Measurements from ENCODE around the gene GRIN2A.

The GRIN2A gene

DNA sequence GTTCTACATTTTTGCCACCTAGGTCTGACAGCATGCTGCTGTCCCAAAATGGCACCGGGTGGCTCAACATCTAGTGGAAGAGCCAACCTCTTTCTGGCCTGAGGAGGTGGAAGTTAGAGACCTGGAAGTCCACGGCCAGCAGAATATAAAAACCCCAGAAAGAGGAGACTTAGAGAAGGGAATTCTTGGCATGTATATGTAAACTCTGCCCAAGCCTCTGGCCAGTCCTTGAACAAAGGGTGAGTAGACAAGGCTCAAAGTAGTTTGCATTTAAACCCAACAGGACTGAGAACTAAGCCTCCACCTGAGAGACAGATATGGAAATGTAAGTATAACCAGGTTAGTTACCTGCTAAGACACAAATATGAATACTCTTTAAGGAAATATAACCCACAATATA is 210.3 kb downstream of the GRIN2A start:
- no peak for TF ChIP-seq POLR2A (IDR thresholded peaks at IDR 0.05; ENCODE audit: low read depth, low read length)
- no peak for TF ChIP-seq TAF1 (IDR thresholded peaks at IDR 0.05; ENCODE audit: borderline replicate concordance, low read depth, low read length)
- no peak for TF ChIP-seq POLR2AphosphoS5 (IDR thresholded peaks at IDR 0.05; ENCODE audit: low read depth, low read length)
- no peak for FAIRE-seq
- no peak for DNase-seq (ENCODE audit: insufficient read length)

- TF ChIP-seq POLR2AphosphoS5 (IDR thresholded peaks at IDR 0.05; ENCODE audit: low read depth, low read length), result no peak
- TF ChIP-seq TAF1 (IDR thresholded peaks at IDR 0.05; ENCODE audit: borderline replicate concordance, low read depth, low read length), result no peak
- no peak for TF ChIP-seq POLR2A (IDR thresholded peaks at IDR 0.05; ENCODE audit: low read depth, low read length)
- no peak for DNase-seq (ENCODE audit: insufficient read length)
- no peak for FAIRE-seq
Observed at GRCh38 chr16:9970796-9971195, 211.4 kb downstream of the GRIN2A start.

- FAIRE-seq, result no peak
- TF ChIP-seq POLR2AphosphoS5 (IDR thresholded peaks at IDR 0.05; ENCODE audit: low read depth, low read length) (no peak), TAF1 (IDR thresholded peaks at IDR 0.05; ENCODE audit: borderline replicate concordance, low read depth, low read length) (no peak), POLR2A (IDR thresholded peaks at IDR 0.05; ENCODE audit: low read depth, low read length) (no peak)
Observed at GRCh38 chr16:9970244-9970643, 212.0 kb downstream of the GRIN2A start.

GRCh38 chr16:9969580-9969979 is 212.6 kb downstream of the GRIN2A start:
- no peak for DNase-seq (ENCODE audit: insufficient read length)
- FAIRE-seq, result no peak
- no peak for TF ChIP-seq TAF1 (IDR thresholded peaks at IDR 0.05; ENCODE audit: borderline replicate concordance, low read depth, low read length)
- no peak for TF ChIP-seq POLR2A (IDR thresholded peaks at IDR 0.05; ENCODE audit: low read depth, low read length)
- TF ChIP-seq POLR2AphosphoS5 (IDR thresholded peaks at IDR 0.05; ENCODE audit: low read depth, low read length), result no peak

More at GRCh38 chr16:9970244-9970643, 212.0 kb downstream of the GRIN2A start:
- no peak for DNase-seq (ENCODE audit: insufficient read length)

- TF ChIP-seq POLR2A (IDR thresholded peaks at IDR 0.05; ENCODE audit: low read depth, low read length) (no peak), POLR2AphosphoS5 (IDR thresholded peaks at IDR 0.05; ENCODE audit: low read depth, low read length) (no peak), TAF1 (IDR thresholded peaks at IDR 0.05; ENCODE audit: borderline replicate concordance, low read depth, low read length) (no peak)
- DNase-seq (ENCODE audit: insufficient read length) (no peak), FAIRE-seq (peak; percentile 57)
Observed at GRCh38 chr16:9966569-9967157, 215.6 kb downstream of the GRIN2A start.

DNA sequence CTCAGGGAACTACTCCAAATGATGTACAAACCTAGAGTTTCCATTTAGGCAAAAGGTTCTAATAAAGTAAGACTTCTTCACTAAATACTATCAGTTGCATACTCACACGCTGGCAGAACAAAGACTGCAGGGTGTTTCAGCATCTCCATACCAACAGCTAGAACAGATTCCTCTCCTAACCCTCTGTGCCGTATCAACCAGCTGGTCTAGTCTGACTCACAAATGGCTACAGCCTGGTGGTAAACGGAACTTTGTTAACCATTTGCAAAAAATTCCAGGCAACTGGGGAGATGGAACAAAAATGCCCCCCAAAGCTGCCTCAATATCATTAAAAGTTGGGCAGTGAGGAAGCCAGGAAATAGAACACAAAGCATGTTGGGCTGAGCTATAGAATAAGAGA is 217.1 kb downstream of the GRIN2A start:
- FAIRE-seq (no peak), DNase-seq (ENCODE audit: insufficient read length) (no peak)
- no peak for TF ChIP-seq TAF1 (IDR thresholded peaks at IDR 0.05; ENCODE audit: borderline replicate concordance, low read depth, low read length)
- TF ChIP-seq POLR2A (IDR thresholded peaks at IDR 0.05; ENCODE audit: low read depth, low read length), result no peak
- TF ChIP-seq POLR2AphosphoS5 (IDR thresholded peaks at IDR 0.05; ENCODE audit: low read depth, low read length), result no peak

- TF ChIP-seq TAF1 (IDR thresholded peaks at IDR 0.05; ENCODE audit: borderline replicate concordance, low read depth, low read length) (no peak), POLR2AphosphoS5 (IDR thresholded peaks at IDR 0.05; ENCODE audit: low read depth, low read length) (no peak), POLR2A (IDR thresholded peaks at IDR 0.05; ENCODE audit: low read depth, low read length) (no peak)
- no peak for FAIRE-seq
- DNase-seq (ENCODE audit: insufficient read length), result no peak
Observed at GRCh38 chr16:9964426-9964825, 217.8 kb downstream of the GRIN2A start.

DNA sequence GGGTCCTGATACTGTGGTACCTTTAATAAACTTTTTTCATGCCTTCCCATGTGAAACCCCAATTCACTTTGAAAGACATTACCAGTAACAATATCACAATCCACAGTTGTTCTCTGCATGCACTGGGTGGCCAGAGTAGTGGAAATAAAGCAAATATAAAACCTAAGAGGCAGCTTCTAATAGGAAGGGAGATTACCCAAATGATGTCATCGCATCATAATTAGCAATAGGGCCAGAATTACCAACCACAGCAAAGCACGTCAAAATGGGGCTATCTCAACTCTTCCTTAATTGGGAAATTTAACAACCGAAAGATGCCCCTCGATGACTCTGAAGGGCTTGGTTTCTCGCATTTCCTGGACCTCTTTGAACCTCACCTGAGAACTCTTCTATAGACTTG is 224.8 kb downstream of the GRIN2A start:
- FAIRE-seq (no peak), DNase-seq (ENCODE audit: insufficient read length) (no peak)
- no peak for TF ChIP-seq TAF1 (IDR thresholded peaks at IDR 0.05; ENCODE audit: borderline replicate concordance, low read depth, low read length)
- TF ChIP-seq POLR2AphosphoS5 (IDR thresholded peaks at IDR 0.05; ENCODE audit: low read depth, low read length), result no peak
- TF ChIP-seq POLR2A (IDR thresholded peaks at IDR 0.05; ENCODE audit: low read depth, low read length), result no peak

GRCh38 chr16:9957002-9957401 is 225.2 kb downstream of the GRIN2A start:
- no peak for FAIRE-seq

GRCh38 chr16:9955677-9956076 is 226.6 kb downstream of the GRIN2A start:
- FAIRE-seq, result no peak
- no peak for TF ChIP-seq TAF1 (IDR thresholded peaks at IDR 0.05; ENCODE audit: borderline replicate concordance, low read depth, low read length)
- TF ChIP-seq POLR2A (IDR thresholded peaks at IDR 0.05; ENCODE audit: low read depth, low read length), result no peak
- TF ChIP-seq POLR2AphosphoS5 (IDR thresholded peaks at IDR 0.05; ENCODE audit: low read depth, low read length), result no peak
- DNase-seq (ENCODE audit: insufficient read length), result no peak

More at GRCh38 chr16:9957002-9957401, 225.2 kb downstream of the GRIN2A start:
- TF ChIP-seq TAF1 (IDR thresholded peaks at IDR 0.05; ENCODE audit: borderline replicate concordance, low read depth, low read length) (no peak), POLR2A (IDR thresholded peaks at IDR 0.05; ENCODE audit: low read depth, low read length) (no peak), POLR2AphosphoS5 (IDR thresholded peaks at IDR 0.05; ENCODE audit: low read depth, low read length) (no peak)
- DNase-seq (ENCODE audit: insufficient read length), result no peak

DNA sequence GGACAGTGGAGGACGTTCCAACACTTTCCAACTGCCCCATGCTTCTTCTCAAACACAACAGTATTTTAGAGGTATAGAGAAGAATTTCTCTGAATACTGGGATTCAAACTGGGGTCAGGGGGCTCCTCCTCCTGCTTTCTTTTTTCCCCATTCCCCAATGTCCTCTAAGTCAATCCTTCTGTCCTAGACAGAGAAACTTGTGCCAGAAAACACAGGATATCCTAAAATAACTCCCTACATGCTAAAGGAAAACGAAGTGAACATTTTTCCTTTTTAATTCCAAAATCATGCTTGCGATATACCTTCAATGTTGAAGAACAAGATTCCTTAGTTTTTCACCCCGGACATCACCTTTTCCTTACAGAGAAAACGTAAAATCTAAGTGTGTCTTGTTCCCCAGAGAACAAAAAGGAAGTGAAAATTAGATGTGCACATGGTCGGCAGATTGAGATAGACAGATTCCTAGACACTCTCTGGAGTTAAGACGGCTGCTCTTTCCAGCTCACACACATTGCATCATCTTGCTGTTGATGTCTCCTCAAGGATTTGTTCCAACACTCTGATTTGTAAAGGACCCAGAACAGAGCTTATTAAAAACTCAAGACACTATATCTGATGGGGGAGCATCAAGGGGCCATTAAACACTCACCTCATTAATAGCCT is 228.2 kb downstream of the GRIN2A start:
- DNase-seq (ENCODE audit: insufficient read length) (no peak), FAIRE-seq (no peak)
- TF ChIP-seq POLR2A (IDR thresholded peaks at IDR 0.05; ENCODE audit: low read depth, low read length) (no peak), TAF1 (IDR thresholded peaks at IDR 0.05; ENCODE audit: borderline replicate concordance, low read depth, low read length) (no peak), POLR2AphosphoS5 (IDR thresholded peaks at IDR 0.05; ENCODE audit: low read depth, low read length) (no peak)

- TF ChIP-seq POLR2A (IDR thresholded peaks at IDR 0.05; ENCODE audit: low read depth, low read length) (no peak), POLR2AphosphoS5 (IDR thresholded peaks at IDR 0.05; ENCODE audit: low read depth, low read length) (no peak), TAF1 (IDR thresholded peaks at IDR 0.05; ENCODE audit: borderline replicate concordance, low read depth, low read length) (no peak)
- FAIRE-seq, result no peak
- DNase-seq (ENCODE audit: insufficient read length), result no peak
Observed at GRCh38 chr16:9950658-9951057, 231.6 kb downstream of the GRIN2A start.
